Suprapubic skin (tissue), 2 donors: ENCODE data around the gene PTPRN2.

Experiments used
- EP300 ChIP-seq: sonication (generic); formaldehyde crosslinking; IDR thresholded peaks from one replicate; pipeline ENCODE4 v1.6.1; 2017; ENCODE audit warnings: antibody characterized with exemption
- POLR2A ChIP-seq, 2 donors: fragments of 450-650 bp; IDR thresholded peaks; one replicate each; pipeline ENCODE4 v1.6.1; 2017; ENCODE audit warnings: antibody characterized with exemption in 2 of 2, mild to moderate bottlenecking in 2 of 2, moderate library complexity in 2 of 2

DNA sequence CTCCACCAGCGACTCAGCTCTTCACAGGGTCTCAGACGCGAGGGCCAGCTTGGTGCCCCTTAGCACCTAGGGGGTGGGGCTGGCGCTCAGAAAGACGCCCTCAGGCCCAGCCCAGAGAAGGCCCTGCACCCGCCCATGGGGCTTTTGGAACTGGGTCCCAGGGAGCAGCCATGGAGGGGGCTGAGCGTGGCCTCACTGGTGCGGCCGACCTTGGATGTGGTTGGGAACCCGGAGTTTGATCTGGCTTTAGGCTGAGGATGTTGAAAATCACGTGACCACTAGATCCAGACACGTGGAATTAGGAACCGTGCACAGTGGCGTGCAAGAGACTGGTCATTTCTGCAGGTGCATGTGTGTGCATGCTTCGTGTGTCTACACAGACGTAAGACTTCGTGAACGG lies 1065.4 kb downstream of the PTPRN2 start:
- TF ChIP-seq EP300 = no peak
- no peak for TF ChIP-seq POLR2A (IDR thresholded peaks at IDR 0.05)
